IPS-18c (cell line): Measurements from ENCODE around the gene MAP2K7.

Experiments
- H3K4me3 ChIP-seq: 2 replicates; pipeline ENCODE4 v1.7.0; 2013; ENCODE audit warnings: low read depth, mild to moderate bottlenecking, low read length, moderate library complexity; ENCODE audit not compliant: insufficient read depth
- H3K9me3 ChIP-seq: one replicate; pipeline ENCODE4 v1.6.1; 2013; ENCODE audit warnings: mild to moderate bottlenecking, low read length, moderate library complexity; ENCODE audit not compliant: control insufficient read depth, insufficient read depth

Gene MAP2K7

GRCh38 chr19:7899751-7900378 lies 3.8 kb upstream of the MAP2K7 start:
- Histone ChIP-seq H3K4me3 (no peak overlapping the region), H3K9me3 (no peaks in the 10 kb centered on the region)

GRCh38 chr19:7900401-7900870 lies 3.2 kb upstream of the MAP2K7 start:
- H3K4me3 ChIP-seq: no peak overlapping the region
- no peaks in the 10 kb centered on the region for H3K9me3 ChIP-seq

- no peak overlapping the region for H3K4me3 ChIP-seq
- H3K9me3 ChIP-seq: no peaks in the 10 kb centered on the region
These were observed 2.7 kb upstream of the MAP2K7 start for GRCh38 chr19:7900931-7901330.

GRCh38 chr19:7901337-7901736 lies 2.3 kb upstream of the MAP2K7 start:
- H3K9me3 ChIP-seq: no peaks in the 10 kb centered on the region
- H3K4me3 ChIP-seq: no peak overlapping the region

GRCh38 chr19:7902796-7903243 lies 857 bp upstream of the MAP2K7 start:
- Histone ChIP-seq H3K9me3 (no peaks in the 10 kb centered on the region), H3K4me3 (peak overlapping the region; percentile 59; the same call in 1 of the 2 replicates)

- Histone ChIP-seq H3K4me3 (peak overlapping the region; percentile 82), H3K9me3 (no peaks in the 10 kb centered on the region)
These were observed 670 bp downstream of the MAP2K7 start for GRCh38 chr19:7904074-7905020.

GRCh38 chr19:7905268-7905667 lies 1.6 kb downstream of the MAP2K7 start:
- Histone ChIP-seq H3K4me3 (no peak overlapping the region), H3K9me3 (no peaks in the 10 kb centered on the region)

GRCh38 chr19:7905859-7906258 lies 2.2 kb downstream of the MAP2K7 start:
- no peak overlapping the region for H3K4me3 ChIP-seq
- no peaks in the 10 kb centered on the region for H3K9me3 ChIP-seq

GRCh38 chr19:7907122-7907521 lies 3.4 kb downstream of the MAP2K7 start:
- Histone ChIP-seq H3K4me3 (no peak overlapping the region), H3K9me3 (no peaks in the 10 kb centered on the region)

- Histone ChIP-seq H3K4me3 (no peak overlapping the region), H3K9me3 (no peaks in the 10 kb centered on the region)
These were observed 3.9 kb downstream of the MAP2K7 start for GRCh38 chr19:7907544-7907943.

- no peak overlapping the region for H3K4me3 ChIP-seq
- no peaks in the 10 kb centered on the region for H3K9me3 ChIP-seq
These were observed 4.5 kb downstream of the MAP2K7 start for GRCh38 chr19:7908078-7908699.

- Histone ChIP-seq H3K9me3 (no peaks in the 10 kb centered on the region), H3K4me3 (no peak overlapping the region)
These were observed 5.2 kb downstream of the MAP2K7 start for GRCh38 chr19:7908742-7909461.

- Histone ChIP-seq H3K4me3 (no peak overlapping the region), H3K9me3 (no peaks in the 10 kb centered on the region)
These were observed 5.9 kb downstream of the MAP2K7 start for GRCh38 chr19:7909471-7910067.

- H3K4me3 ChIP-seq: no peak overlapping the region
- no peaks in the 10 kb centered on the region for H3K9me3 ChIP-seq
These were observed 6.9 kb downstream of the MAP2K7 start for GRCh38 chr19:7910321-7911161.

- no peak overlapping the region for H3K4me3 ChIP-seq
- H3K9me3 ChIP-seq: no peaks in the 10 kb centered on the region
These were observed 7.9 kb downstream of the MAP2K7 start for GRCh38 chr19:7911508-7912143.
